Measurements from ENCODE around the gene NGDN. TPM values are rescaled to one million over a fixed set of nuclear protein-coding genes. Genes with fewer than 3 reads are reported as not detected.

The NGDN gene
- total and polyA plus RNA-seq, 2 of the 8 experiments (the other 6 are each of a cell fraction or from before 2014, with no cell fraction given) = 39.8 to 48.8 TPM

GRCh38 chr14:23470947-23471346 lies 1.4 kb downstream of the NGDN start:
- Histone ChIP-seq H4K5ac (ENCODE audit: insufficient read length, low read depth, low read length) (no peak overlapping the region), H4K20me1 (replicated peaks in 1 of 2; ENCODE audit: control insufficient read depth in 1 of 2, insufficient read depth in 2 of 2, low read length in 2 of 2) (no peaks in the 10 kb centered on the region), H2AK5ac (ENCODE audit: low read depth, low read length) (no peak overlapping the region), H3K79me1 (ENCODE audit: low read depth, low read length) (no peaks in the 10 kb centered on the region), H2BK15ac (ENCODE audit: low read length) (no peak overlapping the region), H3K27ac (ENCODE audit: low read depth, low read length) (no peak overlapping the region), H3K79me2 (ENCODE audit: control insufficient read depth in 1 of 2, insufficient read depth in 2 of 2, low read length in 2 of 2) (peaks cover 0 to 16% of the 10 kb centered on the region in 2 experiments; a peak in 3 of 4 replicates), H3K14ac (ENCODE audit: insufficient read length) (no peak overlapping the region), H3K23ac (ENCODE audit: insufficient read length) (no peak overlapping the region), H2BK120ac (replicated peaks; ENCODE audit: low read depth, low read length) (no peak overlapping the region), H3K4me1 (replicated peaks in 1 of 4; ENCODE audit: control insufficient read depth in 3 of 4, insufficient read depth in 4 of 4, low read length in 3 of 4) (peaks cover 0 to 3% (median 0%) of the 10 kb centered on the region in 4 experiments; a peak in 1 of 7 replicates), H3K9ac (replicated peaks in 1 of 4; ENCODE audit: extremely low read depth in 1 of 4, low read depth in 3 of 4, low read length in 3 of 4) (no peak overlapping the region), H3K18ac (ENCODE audit: extremely low read depth, low read length) (no peak overlapping the region), H2BK12ac (ENCODE audit: low read depth, low read length) (no peak overlapping the region), H3K36me3 (ENCODE audit: control insufficient read depth in 2 of 4, insufficient read depth in 4 of 4, low read length in 3 of 4) (peaks cover 8 to 34% (median 27%) of the 10 kb centered on the region in 4 experiments), H4K91ac (replicated peaks; ENCODE audit: insufficient read length, low read length) (no peak overlapping the region), H3K27me3 (replicated peaks in 1 of 4; ENCODE audit: control insufficient read depth in 3 of 4, extremely low read depth in 1 of 4, insufficient read depth in 3 of 4, low read length in 3 of 4) (no peaks in the 10 kb centered on the region), H2BK20ac (ENCODE audit: low read length) (no peak overlapping the region), H4K8ac (ENCODE audit: extremely low read depth, insufficient read depth, low read length) (no peak overlapping the region), H2AFZ (ENCODE audit: low read length) (no peak overlapping the region), H3K9me3 (ENCODE audit: insufficient read depth in 2 of 2, low read depth in 1 of 2, low read length in 1 of 2) (no peaks in the 10 kb centered on the region), H3K4me3 (ENCODE audit: extremely low read depth in 1 of 4, insufficient read depth in 2 of 4, low read depth in 3 of 4, low read length in 4 of 4) (no peak overlapping the region), H3K4me2 (ENCODE audit: insufficient read depth in 1 of 2, low read depth in 2 of 2, low read length in 2 of 2) (no peak overlapping the region; a peak in 1 of 4 replicates), H2BK5ac (ENCODE audit: low read depth, low read length) (no peak overlapping the region), H3K4ac (replicated peaks; ENCODE audit: insufficient read length, low read depth, low read length) (no peak overlapping the region), H3K56ac (replicated peaks; ENCODE audit: insufficient read length, low read depth, low read length) (no peak overlapping the region), H3K23me2 (ENCODE audit: low read depth, low read length) (no peaks in the 10 kb centered on the region)
- 100% methylated on average over 1 of the region's 1 CpG; no CpG with 5 or more reads in 1 of the 2 experiments for WGBS, 2 experiments (ENCODE audit: extremely low coverage in 1 of 2, insufficient coverage in 1 of 2, insufficient read length in 1 of 2, insufficient replicate concordance in 2 of 2, low coverage in 1 of 2, low lambda C conversion rate in 2 of 2, missing lambda C conversion rate in 1 of 2)
- FAIRE-seq = no peak
- no peak for DNase-seq (ENCODE audit: low read depth in 1 of 2, low spot score in 2 of 2)
- ChIA-PET POLR2A (ENCODE audit: partially characterized antibody) (interaction anchor here (0.7 to 22.8 kb wide), 2 partner anchors 81 to 507 kb away, joined by 3 to 944 read pairs; partner anchors contain the start of genes AP1G2, THTPA and ZFHX2), CTCF (ENCODE audit: partially characterized antibody) (interaction anchor here (1.8 to 26.8 kb wide), 2 partner anchors 10 to 70 kb away, joined by 7 to 2092 read pairs; partner anchors contain the start of genes AP1G2, THTPA and ZFHX2)
- no peak for TF ChIP-seq USF2 (IDR thresholded peaks at IDR 0.05; ENCODE audit: low read length)
- no peak for TF ChIP-seq SP4 (IDR thresholded peaks at IDR 0.05; ENCODE audit: low read length)
- TF ChIP-seq ATF3 (IDR thresholded peaks at IDR 0.05; ENCODE audit: insufficient read depth, low read depth, low read length) = no peak
- no peak for TF ChIP-seq SIRT6 (IDR thresholded peaks at IDR 0.05; ENCODE audit: low read length)
- TF ChIP-seq RBBP5 (IDR thresholded peaks at IDR 0.05; ENCODE audit: borderline replicate concordance, low read depth, low read length) = no peak
- no peak for TF ChIP-seq RFX5 (IDR thresholded peaks at IDR 0.05; ENCODE audit: borderline replicate concordance, low read depth, low read length)
- no peak for TF ChIP-seq SAP30 (IDR thresholded peaks at IDR 0.05; ENCODE audit: insufficient read depth, insufficient replicate concordance, low read length)
